IPS-18c (cell line): Measurements from ENCODE around the gene RBM33.

Source experiments
- H3K4me3 ChIP-seq: 2 replicates; pipeline ENCODE4 v1.7.0; 2013; ENCODE audit warnings: low read depth, mild to moderate bottlenecking, low read length, moderate library complexity; ENCODE audit not compliant: insufficient read depth
- H3K9me3 ChIP-seq: one replicate; pipeline ENCODE4 v1.6.1; 2013; ENCODE audit warnings: mild to moderate bottlenecking, low read length, moderate library complexity; ENCODE audit not compliant: control insufficient read depth, insufficient read depth

The RBM33 gene

GRCh38 chr7:155724327-155725005 is 80.0 kb downstream of the RBM33 start:
- no peak overlapping the region for H3K4me3 ChIP-seq
- no peaks in the 10 kb centered on the region for H3K9me3 ChIP-seq

GRCh38 chr7:155725006-155725355 is 80.5 kb downstream of the RBM33 start:
- Histone ChIP-seq H3K4me3 (no peak overlapping the region), H3K9me3 (no peaks in the 10 kb centered on the region)

DNA sequence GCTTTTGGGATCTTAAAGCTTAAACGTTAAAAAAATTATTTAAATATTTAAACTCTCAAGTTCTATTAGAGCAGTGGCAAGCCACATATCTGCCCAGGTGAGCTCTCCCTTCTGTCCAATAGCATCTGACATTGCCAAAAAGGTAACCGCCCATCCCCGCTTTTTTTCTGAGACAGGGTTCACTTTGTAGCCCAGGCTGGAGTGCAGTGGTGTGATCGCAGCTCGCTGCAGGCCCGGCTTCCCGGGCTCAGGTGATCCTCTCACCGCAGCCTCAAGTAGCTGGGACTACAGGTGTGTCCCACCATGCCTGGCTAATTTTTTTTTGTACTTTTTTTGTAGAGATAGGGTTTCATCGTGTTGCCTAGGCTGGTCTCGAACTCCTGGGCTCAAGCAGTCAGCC is 83.2 kb downstream of the RBM33 start:
- no peaks in the 10 kb centered on the region for H3K9me3 ChIP-seq
- no peak overlapping the region for H3K4me3 ChIP-seq

- no peak overlapping the region for H3K4me3 ChIP-seq
- no peaks in the 10 kb centered on the region for H3K9me3 ChIP-seq
These were observed 83.7 kb downstream of the RBM33 start for GRCh38 chr7:155728116-155728515.

GRCh38 chr7:155729847-155730246 is 85.4 kb downstream of the RBM33 start:
- Histone ChIP-seq H3K4me3 (no peak overlapping the region), H3K9me3 (no peaks in the 10 kb centered on the region)

GRCh38 chr7:155731380-155731779 is 86.9 kb downstream of the RBM33 start:
- H3K9me3 ChIP-seq, result no peaks in the 10 kb centered on the region
- no peak overlapping the region for H3K4me3 ChIP-seq

DNA sequence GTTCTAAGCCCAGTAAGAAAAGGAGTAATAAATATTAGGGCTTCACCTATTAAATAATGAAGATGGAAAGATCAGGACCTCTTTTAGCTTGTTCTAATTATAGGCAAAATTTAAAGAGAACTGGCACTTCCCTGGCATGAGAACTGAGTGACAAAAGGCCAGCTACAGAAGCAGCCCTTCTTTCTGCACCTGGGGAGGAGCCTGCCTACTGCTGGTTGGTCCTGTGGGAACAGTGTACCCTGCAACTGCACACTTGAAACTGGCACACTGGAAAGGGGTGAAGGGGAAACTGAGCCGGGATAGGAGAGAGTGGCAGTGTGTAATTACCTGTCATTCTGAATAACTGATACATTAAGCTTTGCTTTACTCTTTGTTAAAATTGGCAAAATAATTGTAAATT is 87.4 kb downstream of the RBM33 start:
- H3K4me3 ChIP-seq, result no peak overlapping the region

GRCh38 chr7:155732286-155732685 is 87.8 kb downstream of the RBM33 start:
- Histone ChIP-seq H3K4me3 (no peak overlapping the region), H3K9me3 (no peaks in the 10 kb centered on the region)

More for the DNA sequence above, 87.4 kb downstream of the RBM33 start:
- H3K9me3 ChIP-seq, result no peaks in the 10 kb centered on the region

DNA sequence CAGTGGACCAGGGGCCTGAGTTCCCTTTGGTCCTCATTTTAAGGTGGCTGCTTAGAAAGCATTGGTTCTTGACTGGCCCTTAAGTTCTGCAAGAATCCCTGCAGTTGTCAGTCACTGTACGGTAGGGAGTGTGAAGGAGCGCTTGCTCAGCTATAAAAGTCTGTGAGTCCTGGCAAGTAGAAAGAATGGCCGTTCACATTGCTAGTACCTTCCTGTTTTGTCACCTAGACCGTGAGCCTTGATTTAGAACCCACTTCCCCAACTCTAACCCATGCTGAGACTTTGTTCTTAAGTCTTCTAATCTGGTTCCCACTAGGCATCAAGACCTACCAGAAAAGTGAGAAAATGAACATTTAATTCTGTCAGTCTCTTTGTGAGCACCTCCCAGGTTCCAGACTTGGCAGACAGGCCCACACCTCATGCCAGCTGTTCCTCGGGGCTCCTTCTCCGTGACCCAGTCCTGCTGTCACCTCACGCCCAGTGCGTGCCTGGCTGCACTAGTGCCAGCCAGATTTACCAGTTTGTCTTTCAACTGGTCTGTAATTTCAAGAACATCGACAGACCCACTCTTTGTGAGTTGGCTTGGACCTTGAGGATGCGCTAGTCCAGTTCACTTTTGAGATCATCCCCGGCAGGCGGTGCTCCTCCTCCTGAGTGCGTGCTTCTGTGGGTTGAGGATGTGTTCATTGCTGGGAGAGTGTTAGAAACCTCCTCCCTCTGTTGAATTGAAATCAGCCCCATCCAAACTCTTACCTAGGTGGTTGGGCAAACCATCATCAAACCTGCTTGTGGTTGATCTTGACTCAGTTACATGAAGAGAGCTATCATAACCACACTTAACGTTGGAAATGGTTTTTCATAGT is 89.4 kb downstream of the RBM33 start:
- Histone ChIP-seq H3K9me3 (no peaks in the 10 kb centered on the region), H3K4me3 (no peak overlapping the region)

DNA sequence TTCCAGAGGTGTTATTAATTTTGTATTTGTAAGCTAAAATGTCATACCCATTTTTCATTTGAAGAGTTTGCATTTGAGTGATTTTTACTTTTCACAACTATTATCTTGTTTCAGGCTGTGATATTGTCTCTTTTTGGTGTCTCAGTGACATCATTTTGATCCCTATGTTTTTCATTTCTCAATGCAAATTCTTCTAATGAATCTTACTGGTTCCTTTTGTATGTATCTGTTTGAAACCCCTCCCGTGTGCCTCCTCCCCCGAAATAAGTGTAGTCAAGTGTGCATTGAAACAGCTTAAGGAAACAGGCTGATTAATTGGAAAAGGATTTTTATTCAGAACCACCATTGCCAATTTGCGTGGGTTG is 90.0 kb downstream of the RBM33 start:
- Histone ChIP-seq H3K4me3 (no peak overlapping the region), H3K9me3 (no peaks in the 10 kb centered on the region)

DNA sequence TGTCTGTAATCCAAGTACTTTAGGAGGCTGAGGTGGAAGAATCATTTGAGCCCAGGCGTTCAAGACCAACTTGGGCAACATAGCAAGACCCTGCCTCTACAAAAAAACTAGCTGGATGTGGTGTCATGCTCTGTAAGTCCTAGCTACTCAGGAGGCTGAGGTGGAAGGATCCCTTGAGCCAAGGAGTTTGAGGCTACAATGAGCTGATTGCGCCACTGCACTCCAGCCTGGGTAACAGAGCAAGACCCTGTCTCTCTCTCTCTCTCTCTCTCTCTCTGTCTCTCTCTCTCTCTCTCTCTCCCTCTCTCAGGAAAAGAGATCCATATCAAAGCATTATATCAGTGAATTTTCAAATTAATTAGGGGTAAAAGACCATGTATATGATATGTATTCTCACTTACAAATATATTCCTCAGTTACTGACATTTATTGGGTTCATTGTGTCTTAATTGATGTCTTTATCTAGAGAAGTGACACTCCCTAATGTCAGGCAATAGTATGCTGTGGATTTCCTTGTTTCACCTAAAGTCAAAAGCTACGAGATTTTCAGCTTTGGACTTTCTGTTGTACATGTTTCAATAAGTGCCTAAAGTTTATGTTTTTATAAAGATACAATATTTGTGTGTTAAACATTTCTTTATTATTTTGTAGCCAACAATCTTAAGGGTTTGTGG is 91.1 kb downstream of the RBM33 start:
- H3K9me3 ChIP-seq, result no peaks in the 10 kb centered on the region
- H3K4me3 ChIP-seq, result no peak overlapping the region

GRCh38 chr7:155737590-155737989 is 93.1 kb downstream of the RBM33 start:
- no peak overlapping the region for H3K4me3 ChIP-seq
- no peaks in the 10 kb centered on the region for H3K9me3 ChIP-seq

DNA sequence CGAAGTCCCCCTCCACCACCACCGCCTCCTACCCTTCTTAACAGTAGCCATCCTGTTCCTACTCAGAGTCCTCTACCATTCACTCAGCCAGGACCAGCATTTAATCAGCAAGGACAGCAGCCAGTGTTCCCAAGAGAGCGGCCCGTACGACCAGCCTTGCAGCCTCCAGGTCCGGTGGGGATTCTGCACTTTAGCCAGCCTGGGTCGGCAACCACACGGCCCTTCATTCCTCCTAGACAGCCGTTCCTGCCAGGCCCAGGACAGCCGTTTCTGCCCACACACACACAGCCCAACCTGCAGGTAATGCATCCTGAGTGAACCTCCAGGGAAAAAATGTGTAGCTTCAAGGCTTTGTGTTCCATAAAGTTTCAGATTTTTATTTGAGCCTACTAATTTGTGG is 93.6 kb downstream of the RBM33 start:
- Histone ChIP-seq H3K4me3 (no peak overlapping the region), H3K9me3 (no peaks in the 10 kb centered on the region)

GRCh38 chr7:155738652-155739537 is 94.4 kb downstream of the RBM33 start:
- no peaks in the 10 kb centered on the region for H3K9me3 ChIP-seq
- no peak overlapping the region for H3K4me3 ChIP-seq

GRCh38 chr7:155739538-155740143 is 95.2 kb downstream of the RBM33 start:
- Histone ChIP-seq H3K4me3 (no peak overlapping the region), H3K9me3 (no peaks in the 10 kb centered on the region)

DNA sequence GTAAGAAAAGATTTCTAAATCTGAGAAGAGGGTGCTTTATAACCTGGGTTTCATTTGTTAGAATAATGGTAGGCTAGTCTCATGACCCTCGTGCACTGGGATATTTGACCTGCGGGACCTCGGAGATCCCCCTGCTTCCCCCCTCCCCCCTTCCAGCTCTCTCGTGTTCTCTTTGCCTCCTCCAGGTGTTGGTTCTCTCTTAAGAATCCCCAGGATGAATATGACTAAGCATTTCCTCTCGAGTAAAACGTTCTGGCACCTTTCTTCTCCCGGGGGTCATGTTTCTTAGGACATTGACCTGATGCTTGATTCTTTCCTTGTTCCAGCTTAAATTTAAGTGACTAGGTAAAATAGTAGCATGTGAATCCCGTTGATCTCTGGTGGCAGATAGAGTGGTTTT is 96.6 kb downstream of the RBM33 start:
- H3K9me3 ChIP-seq, result no peaks in the 10 kb centered on the region
- no peak overlapping the region for H3K4me3 ChIP-seq

- Histone ChIP-seq H3K4me3 (no peak overlapping the region), H3K9me3 (no peaks in the 10 kb centered on the region)
These were observed 97.3 kb downstream of the RBM33 start for GRCh38 chr7:155741805-155742204.
